Measurements from ENCODE around the gene DCAF4.
A peak's percentile ranks its signal among the peaks of the same experiment; 100 is the strongest.
"Not testable (repeated sequence)": the region's sequence is repeated elsewhere in the genome, so short reads cannot be mapped to it uniquely, and the experiment has no call there.

The DCAF4 gene

GRCh38 chr14:72929316-72930080 lies 3.2 kb downstream of the DCAF4 start:
- DNase-seq (ENCODE audit: low read depth in 2 of 3, low spot score in 2 of 3): no peak

GRCh38 chr14:72932893-72933292 lies 6.6 kb downstream of the DCAF4 start:
- no peak for DNase-seq (ENCODE audit: low read depth in 2 of 3, low spot score in 2 of 3)

- no peak for DNase-seq (ENCODE audit: low read depth in 2 of 3, low spot score in 2 of 3)
These were observed 13.4 kb downstream of the DCAF4 start for GRCh38 chr14:72939630-72940029.

- DNase-seq (ENCODE audit: low read depth in 2 of 3, low spot score in 2 of 3): no peak
These were observed 15.2 kb downstream of the DCAF4 start for GRCh38 chr14:72941286-72941985.

GRCh38 chr14:72942934-72943333 lies 16.7 kb downstream of the DCAF4 start:
- no peak for DNase-seq (ENCODE audit: low read depth in 2 of 3, low spot score in 2 of 3)

- no peak for DNase-seq (ENCODE audit: low read depth in 2 of 3, low spot score in 2 of 3)
These were observed 17.7 kb downstream of the DCAF4 start for GRCh38 chr14:72943876-72944430.

GRCh38 chr14:72945356-72946027 lies 19.2 kb downstream of the DCAF4 start:
- no peak for DNase-seq (ENCODE audit: low read depth in 2 of 3, low spot score in 2 of 3)

GRCh38 chr14:72946491-72946890 lies 20.2 kb downstream of the DCAF4 start:
- no peak for DNase-seq (ENCODE audit: low read depth in 2 of 3, low spot score in 2 of 3)

GRCh38 chr14:72947366-72948160 lies 21.3 kb downstream of the DCAF4 start:
- DNase-seq (ENCODE audit: low read depth in 2 of 3, low spot score in 2 of 3): no peak

- peak in 2 of 3 experiments; percentile 33 to 43 for DNase-seq (ENCODE audit: low read depth in 2 of 3, low spot score in 2 of 3)
These were observed 22.3 kb downstream of the DCAF4 start for GRCh38 chr14:72948481-72949138.

- DNase-seq (ENCODE audit: low read depth in 2 of 3, low spot score in 2 of 3): no peak
These were observed 25.9 kb downstream of the DCAF4 start for GRCh38 chr14:72952171-72952570.

GRCh38 chr14:72956741-72957140 lies 30.5 kb downstream of the DCAF4 start:
- not testable (repeated sequence) for DNase-seq (ENCODE audit: low read depth in 2 of 3, low spot score in 2 of 3)

- no peak for DNase-seq (ENCODE audit: low read depth in 2 of 3, low spot score in 2 of 3)
These were observed 30.9 kb downstream of the DCAF4 start for GRCh38 chr14:72957213-72957612.

- DNase-seq (ENCODE audit: low read depth in 2 of 3, low spot score in 2 of 3): no peak
These were observed 32.3 kb downstream of the DCAF4 start for GRCh38 chr14:72958548-72958947.

- not testable (repeated sequence) for DNase-seq (ENCODE audit: low read depth in 2 of 3, low spot score in 2 of 3)
These were observed 34.8 kb downstream of the DCAF4 start for GRCh38 chr14:72961016-72961415.

- DNase-seq (ENCODE audit: low read depth in 2 of 3, low spot score in 2 of 3): no peak
These were observed 35.5 kb downstream of the DCAF4 start for GRCh38 chr14:72961579-72962335.

GRCh38 chr14:72962336-72962754 lies 36.1 kb downstream of the DCAF4 start:
- not testable (repeated sequence) for DNase-seq (ENCODE audit: low read depth in 2 of 3, low spot score in 2 of 3)

GRCh38 chr14:72962829-72963312 lies 36.6 kb downstream of the DCAF4 start:
- DNase-seq (ENCODE audit: low read depth in 2 of 3, low spot score in 2 of 3): no peak

GRCh38 chr14:72965249-72965648 lies 39.0 kb downstream of the DCAF4 start:
- no peak for DNase-seq (ENCODE audit: low read depth in 2 of 3, low spot score in 2 of 3)

Measured in activated CD8-positive, alpha-beta memory T cell treated with anti-CD3 and anti-CD28 coated beads for 48 hours (primary cell).